ENCODE measurements around the gene MAGI2.
"Not testable (repeated sequence)": the region's sequence is repeated elsewhere in the genome, so short reads cannot be mapped to it uniquely, and the experiment has no call there.

MAGI2 gene

GRCh38 chr7:79090543-79090942, 362.9 kb downstream of the MAGI2 start:
- POLR2A ChIA-PET (ENCODE audit: low non-redundant PET) = no interaction called here
- no peak for TF ChIP-seq CTCF (conservative IDR thresholded peaks at IDR 0.05; ENCODE audit: low read depth)
- H3K27ac ChIP-seq = no peak overlapping the region
- CTCF ChIA-PET = no interaction called here
- no peak for DNase-seq (ENCODE audit: low spot score)

GRCh38 chr7:79084423-79084822, 369.0 kb downstream of the MAGI2 start:
- no peak for DNase-seq (ENCODE audit: low spot score)
- TF ChIP-seq CTCF (conservative IDR thresholded peaks at IDR 0.05; ENCODE audit: low read depth) = no peak
- ChIA-PET POLR2A (ENCODE audit: low non-redundant PET) (no interaction called here), CTCF (no interaction called here)
- no peak overlapping the region for H3K27ac ChIP-seq

GRCh38 chr7:79079919-79080554, 373.4 kb downstream of the MAGI2 start:
- no peak for TF ChIP-seq CTCF (conservative IDR thresholded peaks at IDR 0.05; ENCODE audit: low read depth)
- ChIA-PET CTCF (no interaction called here), POLR2A (ENCODE audit: low non-redundant PET) (no interaction called here)
- H3K27ac ChIP-seq = no peak overlapping the region
- DNase-seq (ENCODE audit: low spot score) = no peak

- no peak overlapping the region for H3K27ac ChIP-seq
- CTCF ChIA-PET = interaction anchor here (0.6 kb wide), 1 partner anchor 582 kb away, joined by 3 read pairs; no protein-coding TSS in a partner anchor
- POLR2A ChIA-PET (ENCODE audit: low non-redundant PET) = no interaction called here
- DNase-seq (ENCODE audit: low spot score) = no peak
- no peak for TF ChIP-seq CTCF (conservative IDR thresholded peaks at IDR 0.05; ENCODE audit: low read depth)
Measured at GRCh38 chr7:79078273-79078672, 375.2 kb downstream of the MAGI2 start.

- POLR2A ChIA-PET (ENCODE audit: low non-redundant PET); H3K27ac ChIP-seq; CTCF ChIA-PET; DNase-seq (ENCODE audit: low spot score): not testable (repeated sequence)
Measured at GRCh38 chr7:79071187-79071586, 382.3 kb downstream of the MAGI2 start.

- H3K27ac ChIP-seq = no peak overlapping the region
- ChIA-PET POLR2A (ENCODE audit: low non-redundant PET) (no interaction called here), CTCF (no interaction called here)
- no peak for DNase-seq (ENCODE audit: low spot score)
- no peak for TF ChIP-seq CTCF (conservative IDR thresholded peaks at IDR 0.05; ENCODE audit: low read depth)
Measured at GRCh38 chr7:79064187-79064823, 389.2 kb downstream of the MAGI2 start.

- ChIA-PET CTCF (interaction anchor here (0.7 kb wide), 1 partner anchor 146 kb away, joined by 3 read pairs; no protein-coding TSS in a partner anchor), POLR2A (ENCODE audit: low non-redundant PET) (no interaction called here)
- H3K27ac ChIP-seq = no peak overlapping the region
- TF ChIP-seq CTCF (conservative IDR thresholded peaks at IDR 0.05; ENCODE audit: low read depth) = no peak
- DNase-seq (ENCODE audit: low spot score) = no peak
Measured at GRCh38 chr7:79063019-79063698, 390.3 kb downstream of the MAGI2 start.
